ENCODE measurements around the gene CTIF. TPM values are rescaled to one million over a fixed set of nuclear protein-coding genes. Genes with fewer than 3 reads are reported as not detected.

The CTIF gene
- total RNA-seq, 2 experiments from 2014 or later: 6.3 to 6.9 TPM

GRCh38 chr18:48798334-48799245 is 259.8 kb downstream of the CTIF start:
- CTCF ChIA-PET: interaction anchor here (0.7 kb wide), 1 partner anchor 33 kb away, joined by 3 read pairs; no protein-coding TSS in a partner anchor
- POLR2A ChIA-PET: no interaction called here

GRCh38 chr18:48799724-48800315 is 261.0 kb downstream of the CTIF start:
- ChIA-PET POLR2A (no interaction called here), CTCF (interaction anchor here (0.6 kb wide), 1 partner anchor 114 kb away, joined by 3 read pairs; no protein-coding TSS in a partner anchor)

GRCh38 chr18:48800466-48800865 is 261.6 kb downstream of the CTIF start:
- CTCF ChIA-PET: interaction anchor here (0.7 to 1.1 kb wide), 3 partner anchors 10 to 111 kb away, joined by 3 read pairs; no protein-coding TSS in a partner anchor
- POLR2A ChIA-PET: no interaction called here

GRCh38 chr18:48800876-48801727 is 262.3 kb downstream of the CTIF start:
- POLR2A ChIA-PET: interaction anchor here (0.8 to 1.4 kb wide), 2 partner anchors 67 to 151 kb away, joined by 3 to 9 read pairs; no protein-coding TSS in a partner anchor
- CTCF ChIA-PET: interaction anchor here (0.7 to 1.1 kb wide), 5 partner anchors 9 to 110 kb away, joined by 3 to 6 read pairs (median 3); no protein-coding TSS in a partner anchor

GRCh38 chr18:48801728-48802542 is 263.1 kb downstream of the CTIF start:
- CTCF ChIA-PET: interaction anchor here (1.0 to 1.1 kb wide), 3 partner anchors 8 to 25 kb away, joined by 3 to 6 read pairs (median 3); no protein-coding TSS in a partner anchor
- POLR2A ChIA-PET: interaction anchor here (0.6 to 1.4 kb wide), 3 partner anchors 13 to 150 kb away, joined by 3 to 9 read pairs (median 4); no protein-coding TSS in a partner anchor

- POLR2A ChIA-PET: no interaction called here
- CTCF ChIA-PET: no interaction called here
Measured at GRCh38 chr18:48802543-48803290, 263.9 kb downstream of the CTIF start.

- ChIA-PET POLR2A (no interaction called here), CTCF (no interaction called here)
Measured at GRCh38 chr18:48803518-48803917, 264.7 kb downstream of the CTIF start.

GRCh38 chr18:48803951-48804855 is 265.4 kb downstream of the CTIF start:
- ChIA-PET POLR2A (no interaction called here), CTCF (no interaction called here)

- ChIA-PET POLR2A (no interaction called here), CTCF (no interaction called here)
Measured at GRCh38 chr18:48804856-48805610, 266.2 kb downstream of the CTIF start.

GRCh38 chr18:48805826-48806535 is 267.1 kb downstream of the CTIF start:
- CTCF ChIA-PET: no interaction called here
- POLR2A ChIA-PET: no interaction called here

GRCh38 chr18:48806551-48807261 is 267.9 kb downstream of the CTIF start:
- CTCF ChIA-PET: no interaction called here
- POLR2A ChIA-PET: interaction anchor here (0.6 kb wide), 1 partner anchor 25 kb away, joined by 3 read pairs; no protein-coding TSS in a partner anchor

- ChIA-PET POLR2A (no interaction called here), CTCF (interaction anchor here (1.0 kb wide), 1 partner anchor 39 kb away, joined by 3 read pairs; no protein-coding TSS in a partner anchor)
Measured at GRCh38 chr18:48808476-48808875, 269.6 kb downstream of the CTIF start.

GRCh38 chr18:48809365-48809764 is 270.5 kb downstream of the CTIF start:
- POLR2A ChIA-PET: no interaction called here

GRCh38 chr18:48810805-48811204 is 272.0 kb downstream of the CTIF start:
- ChIA-PET CTCF (interaction anchor here (1.4 kb wide), 1 partner anchor 10 kb away, joined by 3 read pairs; no protein-coding TSS in a partner anchor), POLR2A (no interaction called here)

More at GRCh38 chr18:48809365-48809764, 270.5 kb downstream of the CTIF start:
- CTCF ChIA-PET: interaction anchor here (1.4 kb wide), 1 partner anchor 8 kb away, joined by 3 read pairs; no protein-coding TSS in a partner anchor

- CTCF ChIA-PET: no interaction called here
Measured at GRCh38 chr18:48811401-48811800, 272.6 kb downstream of the CTIF start.

More at GRCh38 chr18:48811401-48811800, 272.6 kb downstream of the CTIF start:
- POLR2A ChIA-PET: interaction anchor here (0.6 kb wide), 1 partner anchor 129 kb away, joined by 3 read pairs; no protein-coding TSS in a partner anchor

Data from activated CD8-positive, alpha-beta memory T cell treated with anti-CD3 and anti-CD28 coated beads for 36 hours (primary cell).